Pericardium fibroblast (primary cell): ENCODE measurements around the gene ME3. TPM values are rescaled to one million over a fixed set of nuclear protein-coding genes. Genes with fewer than 3 reads are reported as not detected.

Experiments
- total RNA-seq: library from RNA; depleted of rRNA; stranded (reverse); fragments of >200 nt; gene quantifications from 2 replicates; pipeline ENCODE4 v1.2.3, GENCODE V29; 2015

The ME3 gene
- total RNA-seq: 11.3 and 18.8 TPM in 2 replicates

GRCh38 chr11:86672007-86672621 is at the start of gene ME3:
Gene ME3 (minus strand): TSS chr11:86672616.

Other genes with a start within 250 kb of the ME3 start
- 67.6 and 459 TPM in 2 replicates for gene PRSS23, start 127.9 kb upstream of the ME3 start, total RNA-seq